Stimulated activated CD4-positive, alpha-beta T cell treated with anti-CD3 and anti-CD28 coated beads, Interleukin-1b, Interleukin-23, amount 100 ng/mL, for 4 hours (primary cell): ENCODE data around the gene RNF26.
"Not testable (repeated sequence)": the region's sequence is repeated elsewhere in the genome, so short reads cannot be mapped to it uniquely, and the experiment has no call there.

Experiments used
- DNase-seq, 2 donors: peaks; one replicate each; pipeline ENCODE4 v3.0.0-alpha.2; 2020; ENCODE audit warnings: low read depth in 2 of 2

Gene RNF26

GRCh38 chr11:119371778-119372182 is 37.5 kb downstream of the RNF26 start:
- no peak for DNase-seq

GRCh38 chr11:119372260-119373058 is 38.1 kb downstream of the RNF26 start:
- DNase-seq = no peak

DNA sequence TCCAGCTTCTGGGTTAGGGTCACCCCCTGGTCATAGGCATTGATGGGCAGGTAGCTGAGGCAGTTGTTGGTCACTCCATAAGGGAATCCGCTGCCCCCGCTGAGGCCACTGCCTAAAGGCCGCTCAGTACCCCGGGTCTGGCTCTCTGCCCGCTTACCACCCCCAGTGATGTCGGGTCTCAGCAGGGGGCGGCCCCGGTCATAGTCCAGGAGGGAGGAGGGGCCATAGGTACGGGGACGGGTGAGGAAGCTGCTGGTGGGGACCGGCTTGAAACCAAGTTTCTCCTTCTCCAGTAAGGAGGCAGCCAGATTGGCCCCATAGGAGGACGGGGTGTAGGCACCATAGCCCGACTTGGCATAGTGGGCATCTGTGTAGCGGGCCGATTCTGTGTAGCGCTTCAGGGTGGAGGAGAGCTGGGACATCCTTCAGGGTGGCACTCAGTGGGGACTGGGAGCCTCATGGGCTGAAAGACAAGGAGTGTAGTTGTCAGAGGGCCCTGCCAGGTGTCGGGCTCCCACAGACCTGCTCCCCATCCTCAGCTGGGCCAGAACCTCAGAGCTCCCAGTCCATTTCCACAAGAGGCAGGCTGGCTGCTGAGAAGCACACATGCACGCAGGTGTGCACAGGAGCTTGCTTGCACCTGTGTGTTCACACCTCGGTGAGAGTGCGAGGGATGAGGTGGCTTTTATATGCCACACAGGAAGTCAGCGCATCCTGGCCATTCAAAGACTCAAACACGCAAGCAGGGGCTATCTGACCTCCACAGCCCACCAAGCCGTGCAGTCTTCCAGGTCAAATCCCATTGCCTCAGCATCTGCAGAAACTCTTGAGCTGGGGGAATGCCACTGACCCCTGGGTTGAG is 39.0 kb downstream of the RNF26 start:
- no peak for DNase-seq

GRCh38 chr11:119373921-119374631 is 39.7 kb downstream of the RNF26 start:
- peak; percentile 25 to 29 for DNase-seq

GRCh38 chr11:119374632-119375336 is 40.5 kb downstream of the RNF26 start:
- no peak for DNase-seq

GRCh38 chr11:119375337-119376196 is 41.2 kb downstream of the RNF26 start:
- DNase-seq = no peak

DNA sequence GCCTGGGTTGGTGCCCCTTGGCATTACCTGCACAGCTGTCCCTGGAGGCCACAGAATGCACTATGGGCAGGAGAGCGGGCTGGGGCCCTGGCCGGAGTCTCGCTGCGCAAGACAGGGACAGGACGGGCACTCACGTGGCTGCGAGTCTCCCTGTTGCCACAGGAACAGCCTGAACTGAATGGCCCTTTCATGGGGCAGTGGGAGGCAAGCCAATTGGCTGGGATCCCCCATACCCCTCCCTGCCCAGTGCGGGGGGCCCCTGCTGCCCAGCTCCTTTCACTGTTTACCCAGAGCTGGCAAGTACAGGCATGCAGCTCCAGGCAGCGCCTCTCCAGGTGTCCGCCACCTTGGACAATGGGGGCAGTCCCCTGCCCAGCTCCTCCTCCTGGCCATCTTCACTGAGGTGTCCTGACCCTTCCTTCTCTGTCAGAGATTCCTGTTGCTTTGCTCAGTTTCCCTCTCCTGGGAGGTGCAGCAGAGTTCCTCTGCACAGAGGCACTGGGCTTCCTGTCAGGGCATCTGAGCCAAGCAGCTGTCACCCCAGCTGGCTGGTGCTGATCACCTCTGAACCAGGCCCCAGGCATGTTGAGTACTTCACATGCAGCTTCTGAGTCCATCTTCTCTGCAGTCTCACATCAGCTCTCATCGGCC is 42.0 kb downstream of the RNF26 start:
- DNase-seq = no peak

DNA sequence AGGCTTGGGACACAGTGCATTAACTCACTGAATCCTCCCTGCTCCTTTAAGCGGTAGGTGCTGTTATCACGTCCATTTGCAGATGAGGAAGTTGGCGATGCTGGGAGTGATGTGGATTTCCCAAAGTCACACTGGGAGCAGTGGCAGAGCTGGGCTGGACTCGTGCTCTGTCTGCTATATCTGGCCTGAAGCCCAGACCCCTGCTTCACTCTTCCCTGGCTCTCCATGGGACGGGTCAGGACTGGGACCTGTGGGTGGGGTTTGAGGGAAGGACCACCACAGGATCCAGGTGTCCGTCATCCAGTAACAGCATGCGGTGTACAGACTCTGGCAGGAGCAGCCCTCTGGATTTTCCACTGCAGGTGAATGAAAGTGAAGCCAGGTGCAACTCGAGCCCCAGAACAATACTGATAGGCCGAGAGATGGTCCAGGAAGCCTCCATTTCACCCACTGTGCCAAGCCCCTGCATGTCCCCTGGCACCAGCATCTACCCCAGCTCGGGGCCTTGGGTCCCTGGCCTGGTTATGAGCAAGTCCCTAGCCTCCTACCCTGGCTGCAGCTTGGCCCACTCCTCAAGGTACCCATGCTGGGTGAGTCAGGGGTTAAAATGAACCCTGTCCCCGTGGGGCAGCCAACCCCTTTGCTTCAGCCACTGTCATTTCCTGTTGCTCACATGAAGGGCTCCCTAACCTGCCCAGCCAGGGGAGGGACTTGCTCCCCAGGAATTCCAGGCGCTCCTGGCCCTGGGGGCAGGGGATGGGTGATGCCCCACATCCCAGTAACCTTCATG is 43.0 kb downstream of the RNF26 start:
- no peak for DNase-seq

- no peak for DNase-seq
Observed at GRCh38 chr11:119377961-119378667, 43.8 kb downstream of the RNF26 start.

GRCh38 chr11:119378851-119379465 is 44.6 kb downstream of the RNF26 start:
- DNase-seq = no peak

DNA sequence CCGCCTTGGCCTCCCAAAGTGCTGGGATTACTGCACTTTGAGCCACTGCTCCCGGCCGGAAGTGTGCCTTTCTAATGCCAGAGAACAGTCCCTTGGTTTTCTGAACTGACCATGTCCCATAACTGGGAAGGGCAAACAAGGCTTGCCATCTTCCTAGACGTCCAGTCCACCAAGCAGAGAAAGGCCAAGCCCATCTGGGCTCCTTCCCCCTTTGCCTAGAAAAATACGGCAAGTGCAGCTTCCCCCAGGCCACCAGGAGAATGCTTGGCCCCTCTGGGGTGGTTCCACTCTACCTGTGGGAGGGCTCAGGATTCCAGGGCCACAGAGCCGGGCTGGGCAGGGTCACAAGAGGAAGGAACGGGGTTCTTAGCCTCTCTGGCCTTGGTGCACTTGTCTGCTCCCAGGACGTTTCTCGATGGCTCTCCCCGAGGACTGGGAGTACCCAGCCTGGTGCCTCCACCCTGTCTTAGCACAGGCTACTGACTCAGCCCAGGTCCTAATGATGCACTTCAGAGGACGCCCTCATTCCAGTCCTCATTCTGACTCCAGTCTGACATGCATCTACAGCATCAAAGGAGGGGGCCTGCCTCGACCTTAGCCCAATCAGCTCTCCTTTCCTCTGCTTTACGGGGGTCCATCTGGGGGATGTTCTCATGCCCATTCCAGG is 46.0 kb downstream of the RNF26 start:
- DNase-seq = no peak

DNA sequence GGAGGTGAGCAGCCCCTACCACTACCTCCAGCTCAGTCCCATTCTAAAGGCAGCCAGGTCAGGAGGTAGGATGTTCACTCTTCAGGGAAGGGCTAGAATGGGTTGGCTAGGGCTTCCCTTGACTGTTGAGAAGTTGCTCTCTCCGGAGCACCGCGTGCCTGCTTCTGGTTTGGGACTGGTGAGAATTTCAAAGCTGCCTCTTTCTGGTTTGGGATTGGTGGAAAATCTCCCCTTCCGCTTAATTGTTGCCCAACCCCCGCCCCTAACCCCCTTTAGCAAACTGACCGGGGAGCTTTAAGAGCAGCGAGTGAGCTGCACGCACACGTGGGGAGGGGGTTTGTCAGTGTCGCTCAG is 46.5 kb downstream of the RNF26 start:
- DNase-seq = no peak

DNA sequence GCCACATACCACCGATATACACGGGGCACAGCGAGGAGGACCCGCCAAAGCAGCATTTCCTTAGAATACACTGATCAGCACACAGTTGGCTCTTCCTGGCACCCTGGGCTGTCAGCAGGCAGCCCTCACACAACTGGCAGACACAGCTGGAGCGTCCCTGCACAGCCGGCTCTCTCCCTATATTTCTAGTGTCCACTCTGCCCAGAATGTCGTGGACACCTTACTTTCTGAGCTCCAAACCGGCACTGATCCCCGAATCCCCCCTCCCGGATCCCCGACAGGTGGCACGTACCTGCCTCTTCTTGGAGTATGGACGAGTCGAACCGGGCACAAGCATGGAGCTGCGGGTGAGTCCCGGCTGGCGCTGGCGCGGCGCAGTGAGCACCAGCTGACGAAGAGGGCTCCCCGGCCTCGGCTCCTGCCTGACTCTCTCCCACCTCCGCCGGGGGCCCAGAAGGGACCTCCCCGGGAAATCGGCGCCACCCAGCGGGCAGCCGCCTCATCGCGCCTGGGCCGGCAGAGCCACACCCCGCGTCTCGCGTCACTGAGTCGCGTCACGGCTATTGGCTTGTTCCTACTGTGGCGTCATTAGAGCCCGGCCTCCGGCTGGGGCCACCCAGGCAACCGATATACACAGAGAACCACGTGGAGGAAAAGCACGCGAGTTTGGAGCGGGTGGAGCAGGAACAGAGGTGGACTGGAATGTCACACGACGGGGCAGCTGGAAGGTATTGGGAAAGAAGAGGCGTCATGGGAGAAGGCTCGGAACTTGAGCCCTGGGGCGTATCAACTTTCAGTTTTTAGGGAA is 47.1 kb downstream of the RNF26 start, which contains the start of gene USP2:
Gene USP2, minus strand, starts transcription at position 510 of the 808 bp plus-strand sequence. CDS start 8,210 bp downstream, outside the sequence.
- peak; percentile 96 to 97 for DNase-seq

GRCh38 chr11:119382101-119382500 is 47.8 kb downstream of the RNF26 start:
- DNase-seq = no peak

DNA sequence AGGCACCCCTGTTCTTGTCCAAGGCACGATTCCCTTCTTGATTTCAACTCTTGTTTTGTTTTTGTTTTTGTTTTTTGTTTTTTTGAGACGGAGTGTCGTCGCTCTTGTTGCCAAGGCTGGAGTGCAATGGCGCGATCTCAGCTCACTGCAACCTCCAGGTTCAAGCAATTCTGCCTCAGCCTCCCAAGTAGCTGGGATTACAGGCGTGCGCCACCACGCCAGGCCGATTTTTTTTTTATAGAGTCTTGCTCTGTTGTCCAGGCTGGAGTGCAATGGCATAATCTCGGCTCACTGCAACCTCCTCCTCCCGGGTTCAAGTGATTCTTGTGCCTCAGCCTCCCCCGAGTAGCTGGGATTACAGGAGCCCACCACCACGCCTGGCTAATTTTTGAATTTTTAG is 48.2 kb downstream of the RNF26 start:
- DNase-seq = not testable (repeated sequence)

- DNase-seq = no peak
Observed at GRCh38 chr11:119384332-119384731, 50.0 kb downstream of the RNF26 start.
